MM.1S (cell line): Measurements from ENCODE around the gene SLC10A1.

Experiments used
- DNase-seq: peaks from one replicate; pipeline ENCODE4 v3.0.0-alpha.2; 2015
- H2AFZ ChIP-seq: fragments of 300-600 bp; sonication (generic); 2 replicates; pipeline ENCODE4 v1.6.0; 2016; ENCODE audit warnings: antibody characterized with exemption, low read length
- H3F3A ChIP-seq: fragments of 300-600 bp; sonication (generic); 2 replicates; pipeline ENCODE4 v1.6.1; 2016; ENCODE audit warnings: mild to moderate bottlenecking, antibody characterized with exemption, low read length, moderate library complexity, mixed read lengths; ENCODE audit not compliant: insufficient read depth
- H3K27ac ChIP-seq: fragments of 300-600 bp; sonication (generic); 2 replicates; pipeline ENCODE4 v1.5.1; 2016; ENCODE audit warnings: mild to moderate bottlenecking, low read length
- H3K27me3 ChIP-seq: fragments of 300-600 bp; sonication (generic); replicated peaks from 2 replicates; pipeline ENCODE4 v1.6.0; 2016; ENCODE audit warnings: low read length; ENCODE audit not compliant: insufficient read depth
- H3K36me3 ChIP-seq: fragments of 300-600 bp; sonication (generic); replicated peaks from 2 replicates; pipeline ENCODE4 v1.6.1; 2016; ENCODE audit warnings: mild to moderate bottlenecking, low read length, mixed read lengths; ENCODE audit not compliant: insufficient read depth
- H3K4me1 ChIP-seq: fragments of 300-600 bp; sonication (generic); 2 replicates; pipeline ENCODE4 v1.6.1; 2016; ENCODE audit warnings: low read length, mixed read lengths
- H3K4me2 ChIP-seq: fragments of 300-600 bp; sonication (generic); 2 replicates; pipeline ENCODE4 v1.6.0; 2016; ENCODE audit warnings: low read depth, low read length
- H3K4me3 ChIP-seq: fragments of 300-600 bp; sonication (generic); 2 replicates; pipeline ENCODE4 v1.5.1; 2016; ENCODE audit warnings: low read length, mixed read lengths
- H3K79me2 ChIP-seq: fragments of 300-600 bp; sonication (generic); 2 replicates; pipeline ENCODE4 v1.6.1; 2016; ENCODE audit warnings: mixed run types, low read length, mixed read lengths
- H3K9ac ChIP-seq: fragments of 300-600 bp; sonication (generic); 2 replicates; pipeline ENCODE4 v1.6.1; 2016; ENCODE audit warnings: low read length, mixed read lengths
- H3K9me2 ChIP-seq: fragments of 300-600 bp; sonication (generic); replicated peaks from 2 replicates; pipeline ENCODE4 v1.6.1; 2016; ENCODE audit warnings: mild to moderate bottlenecking, low read length, mixed read lengths; ENCODE audit not compliant: insufficient read depth
- H3K9me3 ChIP-seq: fragments of 300-600 bp; sonication (generic); replicated peaks from 2 replicates; pipeline ENCODE4 v1.6.1; 2016; ENCODE audit warnings: mild to moderate bottlenecking, low read length, mixed read lengths; ENCODE audit not compliant: insufficient read depth
- H4K20me1 ChIP-seq: fragments of 300-600 bp; sonication (generic); 2 replicates; pipeline ENCODE4 v1.6.1; 2016; ENCODE audit warnings: mild to moderate bottlenecking, low read length, moderate library complexity, mixed read lengths; ENCODE audit not compliant: insufficient read depth
- CTCF ChIP-seq: fragments of 300-600 bp; sonication (generic); IDR thresholded peaks from 2 replicates; pipeline ENCODE4 v1.5.1; 2016; ENCODE audit warnings: antibody characterized with exemption, low read length, mixed read lengths
- EZH2 ChIP-seq: fragments of 300-600 bp; sonication (generic); optimal IDR thresholded peaks from 2 replicates; pipeline ENCODE3; 2017; ENCODE audit warnings: low read depth, mild to moderate bottlenecking, antibody characterized with exemption, low read length, mixed read lengths
- EZH2phosphoT487 ChIP-seq: fragments of 300-600 bp; sonication (generic); IDR thresholded peaks from 2 replicates; pipeline ENCODE4 v1.6.1; 2018; ENCODE audit warnings: antibody characterized with exemption, low read length

SLC10A1 gene

GRCh38 chr14:69771136-69771535 is 25.9 kb downstream of the SLC10A1 start:
- Histone ChIP-seq H3K9ac (no peak overlapping the region), H3K4me3 (no peak overlapping the region), H2AFZ (no peak overlapping the region), H3K9me2 (no peaks in the 10 kb centered on the region), H4K20me1 (peaks cover 3% of the 10 kb centered on the region; the same call in 1 of the 2 replicates), H3K79me2 (peaks cover 43% of the 10 kb centered on the region), H3K36me3 (peaks cover 30% of the 10 kb centered on the region), H3F3A (0 out of 2 replicates have a peak, but pooled peaks cover 10% of the 10 kb centered on the region), H3K4me2 (no peak overlapping the region), H3K27ac (no peak overlapping the region), H3K27me3 (no peaks in the 10 kb centered on the region), H3K9me3 (no peaks in the 10 kb centered on the region), H3K4me1 (0 out of 2 replicates have a peak, but pooled peaks cover 4% of the 10 kb centered on the region)
- DNase-seq = no peak
- no peak for TF ChIP-seq EZH2phosphoT487
- no peak for TF ChIP-seq EZH2
- no peak for TF ChIP-seq CTCF

GRCh38 chr14:69770559-69770958 is 26.5 kb downstream of the SLC10A1 start:
- H3K9ac ChIP-seq = no peak overlapping the region
- peaks cover 30% of the 10 kb centered on the region for H3K36me3 ChIP-seq
- H3K27ac ChIP-seq = no peak overlapping the region
- peaks cover 3% of the 10 kb centered on the region; the same call in 1 of the 2 replicates for H4K20me1 ChIP-seq
- H3K27me3 ChIP-seq = no peaks in the 10 kb centered on the region
- TF ChIP-seq CTCF = no peak
- TF ChIP-seq EZH2phosphoT487 = no peak
- no peak for TF ChIP-seq EZH2
- no peaks in the 10 kb centered on the region for H3K9me3 ChIP-seq
- H3K4me3 ChIP-seq = no peak overlapping the region
- peaks cover 43% of the 10 kb centered on the region for H3K79me2 ChIP-seq
- H3K4me1 ChIP-seq = 0 out of 2 replicates have a peak, but pooled peaks cover 4% of the 10 kb centered on the region
- 0 out of 2 replicates have a peak, but pooled peaks cover 10% of the 10 kb centered on the region for H3F3A ChIP-seq
- DNase-seq = no peak
- no peaks in the 10 kb centered on the region for H3K9me2 ChIP-seq
- H3K4me2 ChIP-seq = no peak overlapping the region
- no peak overlapping the region for H2AFZ ChIP-seq

- Histone ChIP-seq H3K4me1 (0 out of 2 replicates have a peak, but pooled peaks cover 4% of the 10 kb centered on the region), H3K9ac (no peak overlapping the region), H2AFZ (no peak overlapping the region), H3F3A (0 out of 2 replicates have a peak, but pooled peaks cover 10% of the 10 kb centered on the region), H3K36me3 (peaks cover 30% of the 10 kb centered on the region), H3K9me2 (no peaks in the 10 kb centered on the region), H3K4me2 (no peak overlapping the region), H3K79me2 (peaks cover 43% of the 10 kb centered on the region), H3K27me3 (no peaks in the 10 kb centered on the region), H4K20me1 (peaks cover 3% of the 10 kb centered on the region; the same call in 1 of the 2 replicates), H3K4me3 (no peak overlapping the region), H3K9me3 (no peaks in the 10 kb centered on the region), H3K27ac (no peak overlapping the region)
- no peak for TF ChIP-seq EZH2
- no peak for TF ChIP-seq EZH2phosphoT487
- no peak for DNase-seq
Measured at GRCh38 chr14:69769623-69770022, 27.4 kb downstream of the SLC10A1 start.

GRCh38 chr14:69768873-69769272 is 28.2 kb downstream of the SLC10A1 start:
- Histone ChIP-seq H2AFZ (no peak overlapping the region), H3K9ac (no peak overlapping the region), H3K4me1 (0 out of 2 replicates have a peak, but pooled peaks cover 4% of the 10 kb centered on the region), H3K4me3 (no peak overlapping the region), H3K4me2 (peak overlapping the region; percentile 68; the same call in 1 of the 2 replicates), H3K9me2 (no peaks in the 10 kb centered on the region), H3K36me3 (peaks cover 30% of the 10 kb centered on the region), H3K27ac (no peak overlapping the region), H3K79me2 (peaks cover 43% of the 10 kb centered on the region), H3F3A (0 out of 2 replicates have a peak, but pooled peaks cover 10% of the 10 kb centered on the region), H4K20me1 (peaks cover 3% of the 10 kb centered on the region; the same call in 1 of the 2 replicates), H3K9me3 (no peaks in the 10 kb centered on the region), H3K27me3 (no peaks in the 10 kb centered on the region)
- TF ChIP-seq EZH2 = no peak
- TF ChIP-seq CTCF = no peak
- no peak for TF ChIP-seq EZH2phosphoT487
- no peak for DNase-seq
